Measurements from ENCODE around the gene TSHZ3.

Gene TSHZ3

GRCh38 chr19:31308781-31309180 lies 40.5 kb downstream of the TSHZ3 start:
- Histone ChIP-seq H3K27ac (ENCODE audit: low read length) (no peak overlapping the region), H3K36me3 (ENCODE audit: control insufficient read depth in 1 of 2, insufficient read depth in 2 of 2, low read length in 2 of 2) (no peaks in the 10 kb centered on the region), H3K4me1 (ENCODE audit: control insufficient read depth in 1 of 2, insufficient read depth in 2 of 2, low read length in 2 of 2) (peaks cover 0 to 11% of the 10 kb centered on the region in 2 donors)

GRCh38 chr19:31307071-31307669 lies 42.1 kb downstream of the TSHZ3 start:
- peaks cover 0 to 3% of the 10 kb centered on the region in 2 donors for H3K4me1 ChIP-seq (ENCODE audit: control insufficient read depth in 1 of 2, insufficient read depth in 2 of 2, low read length in 2 of 2)
- H3K4me3 ChIP-seq (ENCODE audit: low read depth in 1 of 2, low read length in 2 of 2), result no peak overlapping the region
- H3K27ac ChIP-seq (ENCODE audit: low read length), result no peak overlapping the region
- no peaks in the 10 kb centered on the region for H3K27me3 ChIP-seq (ENCODE audit: low read depth, low read length)
- H3K9me3 ChIP-seq (ENCODE audit: control insufficient read depth in 1 of 2, low read length in 2 of 2), result no peaks in the 10 kb centered on the region
- H3K36me3 ChIP-seq (ENCODE audit: control insufficient read depth in 1 of 2, insufficient read depth in 2 of 2, low read length in 2 of 2), result no peaks in the 10 kb centered on the region

More at GRCh38 chr19:31308781-31309180, 40.5 kb downstream of the TSHZ3 start:
- no peaks in the 10 kb centered on the region for H3K9me3 ChIP-seq (ENCODE audit: control insufficient read depth in 1 of 2, low read length in 2 of 2)
- no peak overlapping the region for H3K4me3 ChIP-seq (ENCODE audit: low read depth in 1 of 2, low read length in 2 of 2)
- H3K27me3 ChIP-seq (ENCODE audit: low read depth, low read length), result no peaks in the 10 kb centered on the region

- Histone ChIP-seq H3K4me3 (ENCODE audit: low read depth in 1 of 2, low read length in 2 of 2) (no peak overlapping the region), H3K4me1 (ENCODE audit: control insufficient read depth in 1 of 2, insufficient read depth in 2 of 2, low read length in 2 of 2) (no peaks in the 10 kb centered on the region), H3K27me3 (ENCODE audit: low read depth, low read length) (no peaks in the 10 kb centered on the region), H3K9me3 (ENCODE audit: control insufficient read depth in 1 of 2, low read length in 2 of 2) (no peaks in the 10 kb centered on the region), H3K27ac (ENCODE audit: low read length) (no peak overlapping the region), H3K36me3 (ENCODE audit: control insufficient read depth in 1 of 2, insufficient read depth in 2 of 2, low read length in 2 of 2) (no peaks in the 10 kb centered on the region)
Measured at GRCh38 chr19:31306006-31306753, 43.1 kb downstream of the TSHZ3 start.

- H3K4me1 ChIP-seq (ENCODE audit: control insufficient read depth in 1 of 2, insufficient read depth in 2 of 2, low read length in 2 of 2), result no peaks in the 10 kb centered on the region
- H3K36me3 ChIP-seq (ENCODE audit: control insufficient read depth in 1 of 2, insufficient read depth in 2 of 2, low read length in 2 of 2), result no peaks in the 10 kb centered on the region
- no peaks in the 10 kb centered on the region for H3K27me3 ChIP-seq (ENCODE audit: low read depth, low read length)
- H3K4me3 ChIP-seq (ENCODE audit: low read depth in 1 of 2, low read length in 2 of 2), result no peak overlapping the region
- no peaks in the 10 kb centered on the region for H3K9me3 ChIP-seq (ENCODE audit: control insufficient read depth in 1 of 2, low read length in 2 of 2)
- H3K27ac ChIP-seq (ENCODE audit: low read length), result no peak overlapping the region
Measured at GRCh38 chr19:31304831-31305312, 44.4 kb downstream of the TSHZ3 start.

GRCh38 chr19:31303262-31303815 lies 45.9 kb downstream of the TSHZ3 start:
- no peaks in the 10 kb centered on the region for H3K36me3 ChIP-seq (ENCODE audit: control insufficient read depth in 1 of 2, insufficient read depth in 2 of 2, low read length in 2 of 2)
- H3K4me1 ChIP-seq (ENCODE audit: control insufficient read depth in 1 of 2, insufficient read depth in 2 of 2, low read length in 2 of 2), result no peaks in the 10 kb centered on the region
- H3K27ac ChIP-seq (ENCODE audit: low read length), result no peak overlapping the region
- no peak overlapping the region for H3K4me3 ChIP-seq (ENCODE audit: low read depth in 1 of 2, low read length in 2 of 2)
- no peaks in the 10 kb centered on the region for H3K9me3 ChIP-seq (ENCODE audit: control insufficient read depth in 1 of 2, low read length in 2 of 2)
- H3K27me3 ChIP-seq (ENCODE audit: low read depth, low read length), result no peaks in the 10 kb centered on the region

GRCh38 chr19:31301306-31301980 lies 47.8 kb downstream of the TSHZ3 start:
- Histone ChIP-seq H3K4me3 (ENCODE audit: low read depth in 1 of 2, low read length in 2 of 2) (no peak overlapping the region), H3K27ac (ENCODE audit: low read length) (no peak overlapping the region), H3K36me3 (ENCODE audit: control insufficient read depth in 1 of 2, insufficient read depth in 2 of 2, low read length in 2 of 2) (no peaks in the 10 kb centered on the region), H3K27me3 (ENCODE audit: low read depth, low read length) (no peaks in the 10 kb centered on the region), H3K4me1 (ENCODE audit: control insufficient read depth in 1 of 2, insufficient read depth in 2 of 2, low read length in 2 of 2) (no peaks in the 10 kb centered on the region), H3K9me3 (ENCODE audit: control insufficient read depth in 1 of 2, low read length in 2 of 2) (no peaks in the 10 kb centered on the region)

- Histone ChIP-seq H3K4me3 (ENCODE audit: low read depth in 1 of 2, low read length in 2 of 2) (no peak overlapping the region), H3K27ac (ENCODE audit: low read length) (no peak overlapping the region), H3K27me3 (ENCODE audit: low read depth, low read length) (no peaks in the 10 kb centered on the region), H3K36me3 (ENCODE audit: control insufficient read depth in 1 of 2, insufficient read depth in 2 of 2, low read length in 2 of 2) (no peaks in the 10 kb centered on the region), H3K4me1 (ENCODE audit: control insufficient read depth in 1 of 2, insufficient read depth in 2 of 2, low read length in 2 of 2) (no peaks in the 10 kb centered on the region), H3K9me3 (ENCODE audit: control insufficient read depth in 1 of 2, low read length in 2 of 2) (no peaks in the 10 kb centered on the region)
Measured at GRCh38 chr19:31300422-31300821, 48.8 kb downstream of the TSHZ3 start.

GRCh38 chr19:31299665-31300064 lies 49.6 kb downstream of the TSHZ3 start:
- Histone ChIP-seq H3K4me3 (ENCODE audit: low read depth in 1 of 2, low read length in 2 of 2) (no peak overlapping the region), H3K36me3 (ENCODE audit: control insufficient read depth in 1 of 2, insufficient read depth in 2 of 2, low read length in 2 of 2) (no peaks in the 10 kb centered on the region), H3K4me1 (ENCODE audit: control insufficient read depth in 1 of 2, insufficient read depth in 2 of 2, low read length in 2 of 2) (no peaks in the 10 kb centered on the region), H3K9me3 (ENCODE audit: control insufficient read depth in 1 of 2, low read length in 2 of 2) (no peaks in the 10 kb centered on the region), H3K27ac (ENCODE audit: low read length) (no peak overlapping the region), H3K27me3 (ENCODE audit: low read depth, low read length) (no peaks in the 10 kb centered on the region)

GRCh38 chr19:31297991-31298390 lies 51.2 kb downstream of the TSHZ3 start:
- Histone ChIP-seq H3K36me3 (ENCODE audit: control insufficient read depth in 1 of 2, insufficient read depth in 2 of 2, low read length in 2 of 2) (no peaks in the 10 kb centered on the region), H3K27ac (ENCODE audit: low read length) (no peak overlapping the region), H3K27me3 (ENCODE audit: low read depth, low read length) (no peaks in the 10 kb centered on the region), H3K4me1 (ENCODE audit: control insufficient read depth in 1 of 2, insufficient read depth in 2 of 2, low read length in 2 of 2) (no peaks in the 10 kb centered on the region), H3K9me3 (ENCODE audit: control insufficient read depth in 1 of 2, low read length in 2 of 2) (no peaks in the 10 kb centered on the region), H3K4me3 (ENCODE audit: low read depth in 1 of 2, low read length in 2 of 2) (no peak overlapping the region)

GRCh38 chr19:31296741-31297390 lies 52.4 kb downstream of the TSHZ3 start:
- H3K36me3 ChIP-seq (ENCODE audit: control insufficient read depth in 1 of 2, insufficient read depth in 2 of 2, low read length in 2 of 2), result no peaks in the 10 kb centered on the region
- no peaks in the 10 kb centered on the region for H3K27me3 ChIP-seq (ENCODE audit: low read depth, low read length)
- no peaks in the 10 kb centered on the region for H3K4me1 ChIP-seq (ENCODE audit: control insufficient read depth in 1 of 2, insufficient read depth in 2 of 2, low read length in 2 of 2)
- H3K27ac ChIP-seq (ENCODE audit: low read length), result no peak overlapping the region
- H3K4me3 ChIP-seq (ENCODE audit: low read depth in 1 of 2, low read length in 2 of 2), result no peak overlapping the region
- no peaks in the 10 kb centered on the region for H3K9me3 ChIP-seq (ENCODE audit: control insufficient read depth in 1 of 2, low read length in 2 of 2)

GRCh38 chr19:31294189-31294588 lies 55.0 kb downstream of the TSHZ3 start:
- Histone ChIP-seq H3K4me3 (ENCODE audit: low read depth in 1 of 2, low read length in 2 of 2) (no peak overlapping the region), H3K27ac (ENCODE audit: low read length) (no peak overlapping the region), H3K27me3 (ENCODE audit: low read depth, low read length) (no peaks in the 10 kb centered on the region), H3K4me1 (ENCODE audit: control insufficient read depth in 1 of 2, insufficient read depth in 2 of 2, low read length in 2 of 2) (no peaks in the 10 kb centered on the region), H3K36me3 (ENCODE audit: control insufficient read depth in 1 of 2, insufficient read depth in 2 of 2, low read length in 2 of 2) (no peaks in the 10 kb centered on the region), H3K9me3 (ENCODE audit: control insufficient read depth in 1 of 2, low read length in 2 of 2) (no peaks in the 10 kb centered on the region)

Data from muscle layer of duodenum (tissue), 2 donors.